ENCODE data around the gene NBPF6.
"Not testable (repeated sequence)": the region's sequence is repeated elsewhere in the genome, so short reads cannot be mapped to it uniquely, and the experiment has no call there.

NBPF6 gene, protein sequence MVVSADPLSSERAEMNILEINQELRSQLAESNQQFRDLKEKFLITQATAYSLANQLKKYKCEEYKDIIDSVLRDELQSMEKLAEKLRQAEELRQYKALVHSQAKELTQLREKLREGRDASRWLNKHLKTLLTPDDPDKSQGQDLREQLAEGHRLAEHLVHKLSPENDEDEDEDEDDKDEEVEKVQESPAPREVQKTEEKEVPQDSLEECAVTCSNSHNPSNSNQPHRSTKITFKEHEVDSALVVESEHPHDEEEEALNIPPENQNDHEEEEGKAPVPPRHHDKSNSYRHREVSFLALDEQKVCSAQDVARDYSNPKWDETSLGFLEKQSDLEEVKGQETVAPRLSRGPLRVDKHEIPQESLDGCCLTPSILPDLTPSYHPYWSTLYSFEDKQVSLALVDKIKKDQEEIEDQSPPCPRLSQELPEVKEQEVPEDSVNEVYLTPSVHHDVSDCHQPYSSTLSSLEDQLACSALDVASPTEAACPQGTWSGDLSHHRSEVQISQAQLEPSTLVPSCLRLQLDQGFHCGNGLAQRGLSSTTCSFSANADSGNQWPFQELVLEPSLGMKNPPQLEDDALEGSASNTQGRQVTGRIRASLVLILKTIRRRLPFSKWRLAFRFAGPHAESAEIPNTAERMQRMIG

GRCh38 chr1:108450043-108450442 lies at the start of gene NBPF6:
Gene NBPF6, plus strand, starts transcription at chr1:108450343. Its CDS starts 259 bp downstream, at chr1:108450602.
- not testable (repeated sequence) for DNase-seq

- DNase-seq: not testable (repeated sequence)
These were observed 38.9 kb upstream of the NBPF6 start for GRCh38 chr1:108411098-108411833.

GRCh38 chr1:108420129-108420528 lies 30.0 kb upstream of the NBPF6 start:
- not testable (repeated sequence) for DNase-seq

DNA sequence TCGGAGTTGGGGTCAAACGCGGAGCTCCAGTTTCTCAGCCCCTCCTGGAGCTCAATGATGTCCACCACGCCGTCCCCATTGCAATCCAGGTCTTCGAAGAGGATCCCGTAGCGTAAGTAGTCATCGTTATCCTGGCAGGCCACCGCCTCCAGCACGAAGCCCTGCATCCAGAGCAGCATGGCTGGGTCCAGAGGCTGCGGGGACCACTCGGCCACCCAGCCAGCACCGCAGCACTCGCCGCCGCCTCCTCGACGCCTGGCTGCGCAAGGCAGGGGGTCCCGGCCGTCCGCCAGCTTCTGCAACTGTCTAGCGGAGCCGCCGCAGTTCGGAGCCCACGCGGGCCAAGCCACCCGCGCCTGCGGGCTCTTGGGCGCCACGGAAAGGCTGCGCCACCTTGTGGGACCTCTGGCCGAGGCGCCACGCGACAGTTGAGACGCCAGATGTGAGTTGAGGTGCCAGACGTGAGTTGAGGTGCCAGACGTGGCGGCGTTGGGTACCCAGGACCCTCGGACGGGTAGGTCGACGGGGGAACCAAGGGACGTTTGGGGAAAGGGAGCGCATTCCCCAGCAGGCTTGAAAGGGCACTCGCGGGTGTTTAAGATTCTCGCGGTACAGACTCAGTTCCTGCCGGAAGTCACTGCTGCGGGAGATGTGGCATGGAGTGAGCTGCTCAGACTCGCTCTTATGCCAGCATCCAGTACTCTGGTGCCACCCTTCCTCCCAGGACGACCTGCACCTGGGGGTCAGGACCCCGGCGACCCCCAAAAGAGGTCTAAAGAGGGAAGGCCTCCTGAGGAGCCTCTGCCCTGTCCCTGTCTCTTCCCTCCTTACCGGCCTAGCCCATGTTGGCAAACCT lies 28.9 kb upstream of the NBPF6 start:
- DNase-seq: not testable (repeated sequence)

DNA sequence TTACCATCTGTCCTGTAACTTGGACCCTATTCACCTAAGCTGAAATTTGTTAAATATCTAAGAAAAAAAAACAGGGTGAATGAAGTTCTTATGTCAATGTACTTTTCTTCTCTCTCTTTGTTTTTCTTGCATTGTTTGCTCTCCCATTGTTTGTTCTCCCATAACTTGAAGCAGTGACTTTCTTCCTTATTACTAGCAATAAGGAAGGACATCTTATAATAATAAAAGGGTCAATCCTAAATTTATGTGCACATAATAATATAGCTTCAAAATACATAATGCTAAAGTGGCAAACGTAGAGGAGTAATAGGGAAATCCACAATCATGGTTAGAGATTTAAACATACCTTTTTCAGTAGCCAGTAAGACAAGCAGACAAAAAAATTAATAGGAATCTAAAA lies 23.3 kb upstream of the NBPF6 start:
- DNase-seq: not testable (repeated sequence)

DNA sequence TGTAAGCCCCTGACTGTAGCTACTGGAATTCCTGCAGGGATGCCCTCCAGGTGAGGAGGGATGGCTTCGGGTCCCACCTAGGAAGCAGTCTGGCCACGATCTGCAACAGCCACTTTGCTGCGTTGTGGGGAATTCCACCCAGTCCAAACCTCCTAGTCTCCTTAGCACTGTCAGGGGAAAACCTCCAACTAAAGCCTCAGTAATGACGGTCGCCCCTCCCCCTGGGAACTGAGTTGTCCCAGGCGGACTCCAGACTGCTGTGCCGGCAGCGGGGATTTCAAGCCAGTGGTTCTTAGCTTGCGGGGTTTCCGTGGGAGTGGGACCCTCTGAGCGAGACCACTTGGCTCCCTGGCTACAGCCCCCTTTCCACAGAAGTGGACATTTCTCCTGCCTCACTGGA lies 18.1 kb upstream of the NBPF6 start:
- not testable (repeated sequence) for DNase-seq

DNA sequence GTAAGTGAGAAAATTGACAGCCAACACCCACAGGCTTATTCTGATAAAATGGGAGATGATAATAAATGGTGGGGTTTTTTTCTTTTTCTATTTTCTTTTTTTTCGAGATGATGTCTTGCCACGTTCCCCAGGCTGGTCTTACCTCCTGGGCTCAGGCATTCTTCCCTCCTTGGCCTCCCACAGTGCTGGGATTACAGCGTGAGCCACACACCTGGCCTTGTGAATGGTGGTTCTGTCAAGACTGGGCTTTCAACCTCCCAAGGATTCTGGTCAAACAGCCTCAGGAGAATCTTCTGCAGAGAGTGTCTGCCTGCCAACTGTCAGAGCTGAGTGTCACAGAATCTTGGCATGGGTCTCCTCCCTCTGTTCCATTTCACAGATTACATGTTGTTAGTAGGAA lies 16.7 kb upstream of the NBPF6 start:
- DNase-seq: not testable (repeated sequence)

GRCh38 chr1:108438536-108438935 lies 11.6 kb upstream of the NBPF6 start:
- not testable (repeated sequence) for DNase-seq

DNA sequence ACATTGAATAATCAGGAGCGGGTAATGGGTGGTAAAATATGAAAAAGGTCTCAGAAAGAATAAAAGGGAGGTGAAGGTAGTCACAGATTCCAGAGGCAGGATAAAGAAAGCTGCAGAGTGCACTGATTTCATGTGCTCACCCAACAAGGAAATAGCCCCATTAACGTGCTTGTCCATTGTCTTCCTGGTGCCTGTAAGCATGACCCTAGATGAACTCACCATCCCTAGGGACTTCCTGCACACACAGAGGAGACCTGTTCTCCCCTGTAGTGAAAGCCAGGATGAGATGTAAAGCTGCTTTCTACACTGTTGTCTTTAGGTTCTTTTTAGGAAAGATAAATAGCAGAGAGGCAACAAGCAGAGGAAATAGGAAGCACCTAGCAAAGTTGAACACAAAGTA lies 4.4 kb downstream of the NBPF6 start:
- DNase-seq: not testable (repeated sequence)

GRCh38 chr1:108458661-108459060 lies 8.5 kb downstream of the NBPF6 start:
- not testable (repeated sequence) for DNase-seq

DNA sequence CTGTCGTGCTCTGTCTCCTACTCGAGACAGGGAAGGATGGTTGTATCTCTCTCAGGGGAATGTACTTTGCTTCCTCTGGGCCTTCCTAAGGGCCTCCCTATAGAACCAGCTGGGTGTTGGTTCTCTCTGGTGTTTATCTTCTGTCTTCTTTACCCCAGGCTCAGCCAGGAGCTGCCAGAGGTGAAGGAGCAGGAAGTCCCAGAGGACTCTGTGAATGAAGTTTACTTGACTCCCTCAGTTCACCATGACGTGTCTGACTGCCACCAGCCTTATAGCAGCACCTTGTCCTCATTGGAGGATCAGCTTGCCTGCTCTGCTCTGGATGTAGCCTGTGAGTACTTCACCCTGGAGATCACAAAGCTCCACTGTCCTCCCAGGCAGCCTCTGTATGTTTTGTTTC lies 11.6 kb downstream of the NBPF6 start:
- DNase-seq: not testable (repeated sequence)

GRCh38 chr1:108463962-108464361 lies 13.8 kb downstream of the NBPF6 start:
- DNase-seq: not testable (repeated sequence)

DNA sequence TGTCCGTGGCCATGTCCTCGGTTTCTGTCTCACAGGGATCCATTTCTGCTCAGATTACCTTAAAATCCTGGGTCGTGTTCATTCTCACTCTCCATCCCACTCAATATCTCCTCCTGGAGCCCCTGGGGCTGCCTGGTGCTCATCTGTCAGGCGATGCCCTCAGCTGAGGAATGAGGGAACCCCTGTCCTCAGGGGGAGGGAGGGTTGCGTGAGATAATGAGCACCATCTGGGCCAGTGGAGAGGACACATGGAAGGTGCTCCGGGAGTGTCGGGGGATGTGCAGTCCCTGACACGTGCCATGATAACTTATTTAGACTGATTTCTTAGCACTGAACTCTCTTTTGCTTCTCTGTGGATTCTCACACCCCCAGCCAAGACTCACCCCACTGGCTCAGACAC lies 16.0 kb downstream of the NBPF6 start:
- DNase-seq: not testable (repeated sequence)

DNA sequence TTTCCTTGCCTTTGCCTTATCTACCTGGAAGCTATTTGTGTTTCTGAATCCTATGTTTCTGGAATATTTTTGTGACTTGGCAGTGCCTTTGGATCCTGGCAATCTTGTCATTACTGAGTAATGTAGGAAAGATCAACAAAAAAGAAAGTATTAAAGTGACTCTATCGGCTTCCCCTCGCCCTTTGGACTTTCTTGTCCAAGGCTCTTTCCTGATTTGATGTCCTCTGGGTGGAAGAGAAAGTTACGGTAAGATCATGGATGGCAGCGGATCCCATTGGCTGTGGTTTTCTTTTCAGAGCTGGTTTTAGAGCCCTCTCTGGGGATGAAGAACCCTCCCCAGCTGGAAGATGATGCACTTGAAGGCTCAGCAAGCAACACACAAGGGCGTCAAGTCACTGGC lies 17.0 kb downstream of the NBPF6 start:
- not testable (repeated sequence) for DNase-seq

DNA sequence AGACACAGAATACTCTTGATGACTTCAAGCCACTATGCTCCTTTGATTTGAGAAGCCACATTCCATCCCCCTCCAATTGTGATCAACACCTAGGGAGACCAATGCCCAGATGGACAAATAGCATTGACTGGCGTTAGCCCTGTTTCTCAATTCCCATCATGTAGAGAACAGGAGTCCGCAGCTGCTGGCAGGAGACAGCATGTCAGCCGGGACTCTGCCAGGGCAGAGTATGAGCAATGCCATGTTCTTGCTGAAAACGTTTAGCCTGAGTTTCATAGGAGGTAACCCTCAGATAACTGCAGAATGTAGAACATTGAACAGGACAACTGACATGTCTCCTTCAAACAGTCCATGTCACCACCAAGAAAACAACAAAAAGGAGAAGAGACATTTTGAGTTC lies 20.6 kb downstream of the NBPF6 start:
- DNase-seq: not testable (repeated sequence)

DNA sequence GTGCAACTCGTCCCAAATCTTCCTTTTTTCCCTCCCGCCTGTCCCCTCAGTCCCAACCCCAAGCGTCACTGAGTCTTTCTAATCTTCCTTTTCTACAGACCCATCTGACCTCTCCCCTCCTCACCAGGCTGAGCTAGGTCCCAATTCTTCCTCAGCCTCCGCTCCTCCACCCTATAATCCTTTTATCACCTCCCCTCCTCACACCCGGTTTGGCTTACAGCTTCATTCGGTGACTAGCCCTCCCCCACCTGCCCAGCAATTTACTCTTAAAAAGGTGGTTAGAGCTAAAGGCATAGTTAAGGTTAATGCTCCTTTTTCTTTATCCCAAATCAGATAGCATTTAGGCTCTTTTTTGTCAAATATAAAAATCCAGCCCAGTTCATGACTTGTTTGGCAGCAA lies 24.4 kb downstream of the NBPF6 start:
- DNase-seq: not testable (repeated sequence)

DNA sequence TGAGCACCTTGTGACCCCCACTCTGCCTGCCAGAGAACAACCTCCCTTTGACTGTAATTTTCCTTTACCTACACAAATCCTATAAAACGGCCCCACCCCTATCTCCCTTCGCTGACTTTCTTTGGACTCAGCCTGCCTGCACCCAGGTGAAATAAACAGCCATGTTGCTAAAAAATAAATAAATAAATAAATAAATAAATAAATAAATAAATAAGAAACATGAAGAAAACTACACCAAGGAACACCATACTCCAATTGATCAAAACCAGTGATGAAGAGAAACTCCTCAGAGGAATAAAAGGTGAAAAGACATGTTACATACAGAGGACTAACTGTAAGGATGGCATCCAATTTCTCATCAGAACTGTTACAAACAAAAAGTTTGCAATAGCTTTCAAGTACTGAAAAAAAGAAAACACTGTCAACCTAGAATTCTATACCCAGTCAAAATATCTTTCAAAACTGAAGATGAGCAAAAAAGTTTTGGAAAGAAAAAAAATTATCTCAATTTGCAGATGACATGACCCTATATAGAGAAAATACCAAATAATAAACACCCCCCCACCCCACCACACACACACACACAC lies 28.4 kb downstream of the NBPF6 start:
- no peak for DNase-seq

- DNase-seq: no peak
These were observed 32.6 kb downstream of the NBPF6 start for GRCh38 chr1:108482708-108483107.

DNA sequence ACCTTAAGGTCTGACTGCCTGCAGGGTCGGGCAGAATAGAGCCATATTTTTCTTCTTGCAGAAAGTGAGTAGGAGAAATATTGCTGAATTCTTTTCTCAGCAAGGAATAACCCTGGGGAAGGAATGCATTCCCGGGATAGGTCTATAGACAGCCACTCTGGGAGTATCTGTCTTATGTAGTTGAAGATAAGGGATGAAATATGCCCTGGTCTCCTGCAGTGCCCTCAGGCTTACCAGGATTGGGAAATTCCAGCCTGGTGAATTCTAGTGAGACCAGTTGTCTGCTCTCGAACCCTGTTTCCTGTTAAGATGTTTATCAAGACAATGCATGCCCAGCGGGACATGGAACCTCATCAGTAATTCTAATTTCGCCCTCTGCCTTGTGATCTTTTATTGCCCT lies 35.8 kb downstream of the NBPF6 start:
- not testable (repeated sequence) for DNase-seq

- DNase-seq: not testable (repeated sequence)
These were observed 36.6 kb downstream of the NBPF6 start for GRCh38 chr1:108486707-108487106.

DNA sequence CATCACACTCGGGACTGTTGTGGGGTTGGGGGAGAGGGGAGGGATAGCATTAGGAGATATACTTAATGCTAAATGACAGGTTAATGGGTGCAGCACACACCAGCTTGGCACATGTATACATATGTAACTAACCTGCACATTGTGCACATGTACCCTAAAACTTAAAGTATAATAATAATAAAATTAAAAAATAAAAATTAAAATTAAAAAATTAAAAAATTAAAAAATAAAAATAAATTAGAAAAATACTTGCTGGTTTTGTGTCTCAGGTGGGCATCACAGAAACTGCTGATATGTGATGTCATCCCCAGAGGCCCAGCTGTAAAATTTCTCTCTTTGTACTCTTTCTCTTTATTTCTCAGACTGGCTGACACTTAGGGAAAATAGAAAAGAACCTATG lies 44.9 kb downstream of the NBPF6 start:
- DNase-seq: not testable (repeated sequence)

DNA sequence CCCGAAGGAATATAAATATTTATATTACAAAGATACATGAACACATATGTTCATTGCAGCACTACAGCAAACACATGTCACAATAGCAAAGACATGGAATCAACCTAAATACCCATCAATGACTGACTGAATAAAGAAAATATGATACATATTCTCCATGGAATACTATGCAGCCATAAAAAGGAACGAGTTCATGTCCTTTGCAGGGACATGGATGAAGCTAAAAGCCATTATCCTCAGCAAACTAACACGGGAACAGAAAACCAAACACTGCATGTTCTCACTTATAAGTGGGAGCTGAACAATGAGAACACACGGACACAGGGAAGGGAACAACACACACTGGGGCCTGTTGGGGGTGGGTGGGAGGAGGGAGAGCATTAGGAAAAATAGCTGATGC lies 46.7 kb downstream of the NBPF6 start:
- not testable (repeated sequence) for DNase-seq
